ENCODE results near the gene CFAP46.

CFAP46 gene

GRCh38 chr10:132892004-132892403, 50.4 kb downstream of the CFAP46 start:
- peak; percentile 71 for ATAC-seq
- TF ChIP-seq CREB5 (CRISPR knock-in tag; IDR thresholded peaks at IDR 0.05; ENCODE audit: low read depth) (peak; percentile 28; the same call in 1 of the 2 replicates), BACH2 (CRISPR knock-in tag; IDR thresholded peaks at IDR 0.05; ENCODE audit: borderline replicate concordance) (no peak), ISL1 (CRISPR knock-in tag; IDR thresholded peaks at IDR 0.05) (peak; percentile 70)

GRCh38 chr10:132891368-132891767, 51.0 kb downstream of the CFAP46 start:
- no peak for TF ChIP-seq CSDC2 (CRISPR knock-in tag; IDR thresholded peaks at IDR 0.05)
- TF ChIP-seq ESRRG (CRISPR knock-in tag; IDR thresholded peaks at IDR 0.05): no peak
- no peak for TF ChIP-seq ARNTL (CRISPR knock-in tag; IDR thresholded peaks at IDR 0.05; ENCODE audit: borderline replicate concordance, low read depth)
- no peak for TF ChIP-seq ZNF70 (CRISPR knock-in tag; IDR thresholded peaks at IDR 0.05)
- TF ChIP-seq ISL1 (CRISPR knock-in tag; IDR thresholded peaks at IDR 0.05): no peak
- no peak for TF ChIP-seq POU6F1 (CRISPR knock-in tag; IDR thresholded peaks at IDR 0.05; ENCODE audit: borderline replicate concordance, low read depth)
- no peak for ATAC-seq

GRCh38 chr10:132890301-132890700, 52.1 kb downstream of the CFAP46 start:
- no peak for ATAC-seq
- no peak for TF ChIP-seq CSDC2 (CRISPR knock-in tag; IDR thresholded peaks at IDR 0.05)
- TF ChIP-seq PPARA (CRISPR knock-in tag; IDR thresholded peaks at IDR 0.05; ENCODE audit: borderline replicate concordance): no peak
- no peak for TF ChIP-seq PATZ1 (CRISPR knock-in tag; IDR thresholded peaks at IDR 0.05; ENCODE audit: borderline replicate concordance)
- TF ChIP-seq OSR1 (CRISPR knock-in tag; IDR thresholded peaks at IDR 0.05): no peak
- no peak for TF ChIP-seq POU6F1 (CRISPR knock-in tag; IDR thresholded peaks at IDR 0.05; ENCODE audit: borderline replicate concordance, low read depth)
- no peak for TF ChIP-seq CREB5 (CRISPR knock-in tag; IDR thresholded peaks at IDR 0.05; ENCODE audit: low read depth)
- TF ChIP-seq BACH2 (CRISPR knock-in tag; IDR thresholded peaks at IDR 0.05; ENCODE audit: borderline replicate concordance): no peak
- no peak for TF ChIP-seq RARB (CRISPR knock-in tag; IDR thresholded peaks at IDR 0.05)
- TF ChIP-seq ARNTL (CRISPR knock-in tag; IDR thresholded peaks at IDR 0.05; ENCODE audit: borderline replicate concordance, low read depth): no peak
- no peak for TF ChIP-seq CSRNP3 (CRISPR knock-in tag; IDR thresholded peaks at IDR 0.05)
- no peak for TF ChIP-seq ESRRG (CRISPR knock-in tag; IDR thresholded peaks at IDR 0.05)
- TF ChIP-seq TCF4 (CRISPR knock-in tag; IDR thresholded peaks at IDR 0.05; ENCODE audit: borderline replicate concordance): no peak
- TF ChIP-seq ZFP30 (CRISPR knock-in tag; IDR thresholded peaks at IDR 0.05): no peak
- TF ChIP-seq TSHZ2 (CRISPR knock-in tag; IDR thresholded peaks at IDR 0.05): no peak
- TF ChIP-seq ISL1 (CRISPR knock-in tag; IDR thresholded peaks at IDR 0.05): no peak
- TF ChIP-seq ZNF565 (CRISPR knock-in tag; conservative IDR thresholded peaks at IDR 0.05; ENCODE audit: low read depth): no peak
- no peak for TF ChIP-seq GLIS3 (CRISPR knock-in tag; IDR thresholded peaks at IDR 0.05)
- no peak for TF ChIP-seq ZC3H10 (CRISPR knock-in tag; IDR thresholded peaks at IDR 0.05)
- no peak for TF ChIP-seq SNAI2 (CRISPR knock-in tag; IDR thresholded peaks at IDR 0.05)

All from SK-N-SH treated with all-trans-retinoic acid at 6 μM for 48 hours (cell line).